Calu3 (cell line): ENCODE data around the gene MLXIP. TPM values are rescaled to one million over a fixed set of nuclear protein-coding genes. Genes with fewer than 3 reads are reported as not detected.

Experiments used
- BruUV-seq: library from RNA; stranded (reverse); fragments of 400-500 nt; replicated peaks from 2 replicates; lab custom pipeline; 2021; lab: Mats Ljungman, UMichigan
- CTCF ChIA-PET: fragments of 300-600 bp; sonication (Branson Sonifier 250); formaldehyde crosslinking; loops from one replicate; lab custom pipeline; 2022; ENCODE audit warnings: antibody characterized with exemption; lab: Charles Lee
- DNase-seq: peaks from one replicate; pipeline ENCODE4 v3.0.0; 2022
- H3K27ac Mint-ChIP-seq: one replicate; pipeline ENCODE4 v1.8.0; 2022; ENCODE audit warnings: mixed read lengths; ENCODE audit not compliant: unreplicated experiment
- H3K27me3 Mint-ChIP-seq: one replicate; pipeline ENCODE4 v1.8.0; 2022; ENCODE audit warnings: mixed read lengths; ENCODE audit not compliant: unreplicated experiment
- H3K36me3 Mint-ChIP-seq: one replicate; pipeline ENCODE4 v1.8.0; 2022; ENCODE audit warnings: mild to moderate bottlenecking, moderate library complexity, mixed read lengths; ENCODE audit not compliant: insufficient read depth, unreplicated experiment
- H3K4me1 Mint-ChIP-seq: one replicate; pipeline ENCODE4 v1.8.0; 2022; ENCODE audit warnings: mild to moderate bottlenecking, low read depth, mixed read lengths; ENCODE audit not compliant: unreplicated experiment
- H3K4me3 Mint-ChIP-seq: one replicate; pipeline ENCODE4 v1.8.0; 2022; ENCODE audit warnings: mild to moderate bottlenecking, low read depth, moderate library complexity, mixed read lengths; ENCODE audit not compliant: unreplicated experiment
- H3K9me3 Mint-ChIP-seq: one replicate; pipeline ENCODE4 v1.8.0; 2022; ENCODE audit warnings: low read depth, mixed read lengths; ENCODE audit not compliant: unreplicated experiment
- intact Hi-C: fragments of 100-400 bp; cut with micrococcal nuclease; formaldehyde crosslinking; loops from one replicate; pipeline ENCODE4 v1.10.0; 2022; ENCODE audit not compliant: unreplicated experiment
- total RNA-seq: library from RNA; stranded (reverse); gene quantifications from 2 replicates; pipeline ENCODE4 v1.2.3, GENCODE V29; 2022
- TF ChIP-seq, protein P1 (sequence below): fragments of 200-600 bp; IDR thresholded peaks from one replicate; pipeline ENCODE4 v1.8.0; 2022; ENCODE audit warnings: antibody characterized with exemption; ENCODE audit not compliant: unreplicated experiment

The MLXIP gene
- total RNA-seq, 1 experiment from 2014 or later: 55.3 TPM

DNA sequence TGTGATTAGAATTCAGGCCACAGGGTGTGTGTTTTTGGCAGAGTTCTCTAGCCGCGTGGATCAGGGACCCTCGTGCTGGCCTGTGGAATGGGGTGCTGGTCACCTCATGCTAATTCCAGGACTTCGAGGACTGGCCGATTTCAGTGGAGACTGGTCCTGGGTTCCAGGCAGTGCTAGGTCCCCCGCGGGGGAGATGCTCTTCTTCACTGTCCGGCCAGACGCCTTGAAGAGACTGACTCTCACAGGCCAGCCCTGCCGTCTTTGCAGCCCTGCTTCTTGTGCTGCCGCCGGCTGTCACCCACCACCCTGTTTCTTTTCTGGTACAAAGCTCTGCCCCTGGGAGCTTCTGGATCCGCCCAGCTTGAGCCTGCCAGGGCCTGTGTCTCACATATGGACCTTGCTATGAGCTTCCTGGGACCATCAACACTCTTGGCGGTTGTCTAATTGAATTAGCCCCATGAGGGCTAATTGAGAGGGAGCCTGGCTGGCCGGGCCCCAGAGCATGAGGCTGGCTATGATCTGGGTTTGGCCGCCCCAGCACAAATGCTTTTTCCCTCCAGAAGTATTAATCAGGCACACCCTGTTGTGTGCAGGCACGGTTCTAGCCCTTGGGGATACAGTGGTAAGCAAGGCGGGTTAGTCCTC is 8.2 kb downstream of the MLXIP start:
- no peaks in the 10 kb centered on the region for H3K9me3 Mint-ChIP-seq
- H3K4me3 Mint-ChIP-seq: no peak overlapping the region
- TF ChIP-seq, protein P1, sequence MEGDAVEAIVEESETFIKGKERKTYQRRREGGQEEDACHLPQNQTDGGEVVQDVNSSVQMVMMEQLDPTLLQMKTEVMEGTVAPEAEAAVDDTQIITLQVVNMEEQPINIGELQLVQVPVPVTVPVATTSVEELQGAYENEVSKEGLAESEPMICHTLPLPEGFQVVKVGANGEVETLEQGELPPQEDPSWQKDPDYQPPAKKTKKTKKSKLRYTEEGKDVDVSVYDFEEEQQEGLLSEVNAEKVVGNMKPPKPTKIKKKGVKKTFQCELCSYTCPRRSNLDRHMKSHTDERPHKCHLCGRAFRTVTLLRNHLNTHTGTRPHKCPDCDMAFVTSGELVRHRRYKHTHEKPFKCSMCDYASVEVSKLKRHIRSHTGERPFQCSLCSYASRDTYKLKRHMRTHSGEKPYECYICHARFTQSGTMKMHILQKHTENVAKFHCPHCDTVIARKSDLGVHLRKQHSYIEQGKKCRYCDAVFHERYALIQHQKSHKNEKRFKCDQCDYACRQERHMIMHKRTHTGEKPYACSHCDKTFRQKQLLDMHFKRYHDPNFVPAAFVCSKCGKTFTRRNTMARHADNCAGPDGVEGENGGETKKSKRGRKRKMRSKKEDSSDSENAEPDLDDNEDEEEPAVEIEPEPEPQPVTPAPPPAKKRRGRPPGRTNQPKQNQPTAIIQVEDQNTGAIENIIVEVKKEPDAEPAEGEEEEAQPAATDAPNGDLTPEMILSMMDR: no peak
- H3K27ac Mint-ChIP-seq: no peak overlapping the region
- BruUV-seq: no TSS peak
- H3K4me1 Mint-ChIP-seq: peaks cover 10% of the 10 kb centered on the region
- intact Hi-C loops: no loop called here
- CTCF ChIA-PET: interaction anchor here (0.6 to 1.9 kb wide), 2 partner anchors 11 to 1196 kb away, joined by 3 to 5 read pairs; no protein-coding TSS in a partner anchor
- H3K36me3 Mint-ChIP-seq: peaks cover 13% of the 10 kb centered on the region
- no peak for DNase-seq
- no peaks in the 10 kb centered on the region for H3K27me3 Mint-ChIP-seq

DNA sequence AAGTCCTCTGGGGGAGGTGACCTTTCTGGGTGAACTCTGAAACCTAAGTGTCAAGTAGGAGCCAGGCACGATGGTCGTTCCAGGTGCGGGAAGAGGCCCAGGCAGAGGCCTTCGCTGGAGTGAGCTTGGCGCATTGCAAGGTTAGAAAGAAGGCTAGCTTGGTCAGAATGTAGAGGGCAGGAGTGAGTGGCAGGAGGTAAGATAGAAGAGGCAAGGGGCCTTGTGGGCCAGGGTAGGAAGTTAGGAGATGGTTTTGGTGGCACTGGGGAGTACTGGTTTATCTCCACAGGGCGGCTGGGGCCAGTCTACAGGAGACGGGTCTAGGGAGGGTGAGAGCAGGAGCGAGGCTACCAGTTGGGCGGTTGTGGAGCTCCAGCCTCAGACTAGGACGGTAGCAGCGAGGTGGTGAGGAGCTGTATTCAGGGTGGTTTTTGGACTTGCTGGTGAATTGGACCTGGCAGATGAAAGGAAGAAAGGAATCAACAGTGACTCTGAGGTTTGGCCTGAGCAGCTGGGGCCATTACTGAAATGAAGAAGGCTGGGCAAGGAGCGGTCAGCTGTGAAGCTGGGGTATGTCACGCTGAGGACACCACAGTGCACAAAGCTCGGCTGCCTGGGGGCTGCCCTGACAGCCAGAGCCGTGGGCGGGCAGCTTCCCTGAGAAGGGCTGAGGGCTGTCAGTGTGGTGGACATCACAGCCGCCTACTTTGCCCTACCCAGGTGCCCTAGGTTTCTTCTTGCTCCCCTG is 9.0 kb downstream of the MLXIP start:
- H3K4me1 Mint-ChIP-seq: peaks cover 2% of the 10 kb centered on the region
- no peak overlapping the region for H3K27ac Mint-ChIP-seq
- H3K9me3 Mint-ChIP-seq: no peaks in the 10 kb centered on the region
- no peaks in the 10 kb centered on the region for H3K27me3 Mint-ChIP-seq
- intact Hi-C loops: no loop called here
- peaks cover 8% of the 10 kb centered on the region for H3K36me3 Mint-ChIP-seq
- CTCF ChIA-PET: interaction anchor here (0.6 to 1.9 kb wide), 2 partner anchors 10 to 1195 kb away, joined by 3 to 5 read pairs; no protein-coding TSS in a partner anchor
- no peak for DNase-seq
- no TSS peak for BruUV-seq
- TF ChIP-seq, protein P1: no peak
- H3K4me3 Mint-ChIP-seq: no peak overlapping the region

DNA sequence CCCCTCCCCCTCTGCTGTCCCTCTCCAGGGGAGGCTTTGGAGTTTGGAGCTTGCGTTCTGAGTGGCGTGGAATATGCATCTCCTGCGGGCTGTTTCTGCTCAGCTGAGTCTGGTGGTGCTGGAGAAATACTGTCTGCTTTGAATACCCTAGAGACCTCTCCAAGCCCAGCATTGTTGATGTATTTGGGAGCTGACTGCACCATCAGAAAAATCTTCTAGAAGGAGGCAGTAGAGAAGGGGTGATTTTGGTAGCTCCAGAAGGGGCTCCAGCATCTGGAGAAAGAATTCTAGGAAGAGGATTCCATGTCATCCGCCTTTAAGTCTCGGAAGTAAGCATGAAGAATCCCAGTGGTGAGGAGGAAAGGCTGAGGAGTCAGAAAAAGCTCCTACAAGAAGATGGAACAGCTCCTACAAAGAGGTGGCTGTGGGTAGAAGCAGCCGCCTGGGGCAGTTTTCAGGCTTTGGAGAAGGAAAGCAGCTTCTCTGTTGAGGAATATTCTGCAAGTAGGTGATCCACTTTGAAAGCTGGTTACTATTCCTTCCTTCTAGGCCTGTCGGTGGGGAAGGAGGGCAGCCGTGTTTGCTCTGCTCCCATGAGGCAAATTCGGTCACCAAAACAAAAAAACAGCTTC is 9.7 kb downstream of the MLXIP start:
- no peaks in the 10 kb centered on the region for H3K27me3 Mint-ChIP-seq
- H3K27ac Mint-ChIP-seq: no peak overlapping the region
- no peaks in the 10 kb centered on the region for H3K9me3 Mint-ChIP-seq
- H3K4me3 Mint-ChIP-seq: no peak overlapping the region
- DNase-seq: no peak
- intact Hi-C loops: no loop called here
- H3K36me3 Mint-ChIP-seq: peaks cover 8% of the 10 kb centered on the region
- CTCF ChIA-PET: interaction anchor here (1.4 to 1.9 kb wide), 3 partner anchors 10 kb away, joined by 5 to 10 read pairs (median 8); partner anchors contain the start of gene MLXIP
- H3K4me1 Mint-ChIP-seq: no peaks in the 10 kb centered on the region
- TF ChIP-seq, protein P1: no peak
- no TSS peak for BruUV-seq

DNA sequence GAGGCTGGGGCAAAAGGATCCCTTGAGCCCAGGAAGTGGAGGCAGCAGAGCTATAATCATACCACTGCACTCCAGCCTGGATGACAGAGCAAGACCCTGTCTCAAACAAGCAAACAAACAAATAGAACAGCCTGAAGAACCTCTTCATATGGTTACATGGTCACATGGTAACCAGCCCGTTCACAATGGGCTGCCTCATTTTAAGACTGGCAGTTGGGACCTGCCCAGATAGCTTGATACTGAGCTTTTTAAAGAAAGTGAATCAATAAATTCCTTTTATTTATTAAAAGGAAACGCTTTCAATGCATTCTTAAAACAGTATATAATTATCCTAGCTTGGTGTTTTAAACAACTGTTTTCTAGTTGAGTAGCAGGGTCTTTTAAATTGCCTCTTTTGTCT is 10.5 kb downstream of the MLXIP start:
- H3K27ac Mint-ChIP-seq: no peak overlapping the region

More for the DNA sequence above, 10.5 kb downstream of the MLXIP start:
- H3K9me3 Mint-ChIP-seq: no peaks in the 10 kb centered on the region
- BruUV-seq: no TSS peak
- H3K36me3 Mint-ChIP-seq: peaks cover under 1% of the 10 kb centered on the region
- intact Hi-C loops: no loop called here
- no peak for DNase-seq
- TF ChIP-seq, protein P1: no peak
- CTCF ChIA-PET: interaction anchor here (1.4 to 1.6 kb wide), 2 partner anchors 9 to 11 kb away, joined by 8 to 10 read pairs; partner anchors contain the start of gene MLXIP
- no peak overlapping the region for H3K4me3 Mint-ChIP-seq
- H3K4me1 Mint-ChIP-seq: no peaks in the 10 kb centered on the region
- no peaks in the 10 kb centered on the region for H3K27me3 Mint-ChIP-seq
